GM12873 (cell line): ENCODE results near the gene MFN1.

Experiments
- TF ChIP-seq, protein P1 (sequence below): IDR thresholded peaks from 2 replicates; pipeline ENCODE4 v1.5.1; 2012; ENCODE audit warnings: low read depth, mild to moderate bottlenecking, moderate library complexity, low read length, control low read depth; ENCODE audit not compliant: insufficient read depth; ENCODE audit errors: missing control alignments

MFN1 gene

DNA sequence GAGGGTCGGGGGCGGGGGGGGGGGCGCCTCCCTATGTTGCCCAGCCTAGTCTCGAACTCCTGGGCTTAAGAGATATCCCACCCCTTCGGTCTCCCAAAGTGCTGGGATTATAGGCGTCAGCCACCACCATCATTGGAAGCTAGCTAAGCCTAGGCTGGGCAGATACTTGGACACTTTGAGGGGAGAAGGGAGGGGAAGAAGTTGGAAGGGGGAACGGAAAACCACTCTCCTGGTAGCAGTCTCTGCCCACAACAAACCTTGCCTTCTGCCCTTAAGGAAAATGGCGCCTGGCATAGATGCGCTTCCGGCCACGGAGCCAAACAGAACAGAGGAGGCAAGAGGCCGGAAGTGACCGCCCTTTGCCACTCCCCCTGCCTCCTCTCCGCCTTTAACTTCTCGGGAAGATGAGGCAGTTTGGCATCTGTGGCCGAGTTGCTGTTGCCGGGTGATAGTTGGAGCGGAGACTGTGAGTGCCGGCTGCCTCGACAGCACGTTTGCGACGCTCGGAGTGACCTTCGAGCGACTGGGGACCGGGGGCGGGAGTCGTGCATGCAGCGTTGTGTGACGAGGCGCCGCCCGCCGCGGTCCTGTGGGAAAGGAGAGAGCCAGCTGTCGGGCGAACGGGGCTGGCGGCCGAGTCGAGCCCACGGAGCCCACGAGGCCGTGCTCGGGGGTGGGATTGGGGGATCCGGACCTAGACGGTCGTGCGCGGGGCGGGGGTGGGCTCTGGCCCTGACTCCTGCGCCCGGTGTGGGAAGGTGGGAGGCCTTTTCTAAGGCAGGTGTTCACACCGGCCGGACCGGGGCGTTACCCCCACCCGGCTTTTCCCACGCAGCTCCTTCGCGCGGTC, at the start of gene MFN1:
Gene MFN1 (plus strand): TSS at position 365 of the 850 bp plus-strand sequence. CDS start 1,143 bp downstream, outside the sequence.
- TF ChIP-seq, protein P1, sequence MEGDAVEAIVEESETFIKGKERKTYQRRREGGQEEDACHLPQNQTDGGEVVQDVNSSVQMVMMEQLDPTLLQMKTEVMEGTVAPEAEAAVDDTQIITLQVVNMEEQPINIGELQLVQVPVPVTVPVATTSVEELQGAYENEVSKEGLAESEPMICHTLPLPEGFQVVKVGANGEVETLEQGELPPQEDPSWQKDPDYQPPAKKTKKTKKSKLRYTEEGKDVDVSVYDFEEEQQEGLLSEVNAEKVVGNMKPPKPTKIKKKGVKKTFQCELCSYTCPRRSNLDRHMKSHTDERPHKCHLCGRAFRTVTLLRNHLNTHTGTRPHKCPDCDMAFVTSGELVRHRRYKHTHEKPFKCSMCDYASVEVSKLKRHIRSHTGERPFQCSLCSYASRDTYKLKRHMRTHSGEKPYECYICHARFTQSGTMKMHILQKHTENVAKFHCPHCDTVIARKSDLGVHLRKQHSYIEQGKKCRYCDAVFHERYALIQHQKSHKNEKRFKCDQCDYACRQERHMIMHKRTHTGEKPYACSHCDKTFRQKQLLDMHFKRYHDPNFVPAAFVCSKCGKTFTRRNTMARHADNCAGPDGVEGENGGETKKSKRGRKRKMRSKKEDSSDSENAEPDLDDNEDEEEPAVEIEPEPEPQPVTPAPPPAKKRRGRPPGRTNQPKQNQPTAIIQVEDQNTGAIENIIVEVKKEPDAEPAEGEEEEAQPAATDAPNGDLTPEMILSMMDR = no peak

DNA sequence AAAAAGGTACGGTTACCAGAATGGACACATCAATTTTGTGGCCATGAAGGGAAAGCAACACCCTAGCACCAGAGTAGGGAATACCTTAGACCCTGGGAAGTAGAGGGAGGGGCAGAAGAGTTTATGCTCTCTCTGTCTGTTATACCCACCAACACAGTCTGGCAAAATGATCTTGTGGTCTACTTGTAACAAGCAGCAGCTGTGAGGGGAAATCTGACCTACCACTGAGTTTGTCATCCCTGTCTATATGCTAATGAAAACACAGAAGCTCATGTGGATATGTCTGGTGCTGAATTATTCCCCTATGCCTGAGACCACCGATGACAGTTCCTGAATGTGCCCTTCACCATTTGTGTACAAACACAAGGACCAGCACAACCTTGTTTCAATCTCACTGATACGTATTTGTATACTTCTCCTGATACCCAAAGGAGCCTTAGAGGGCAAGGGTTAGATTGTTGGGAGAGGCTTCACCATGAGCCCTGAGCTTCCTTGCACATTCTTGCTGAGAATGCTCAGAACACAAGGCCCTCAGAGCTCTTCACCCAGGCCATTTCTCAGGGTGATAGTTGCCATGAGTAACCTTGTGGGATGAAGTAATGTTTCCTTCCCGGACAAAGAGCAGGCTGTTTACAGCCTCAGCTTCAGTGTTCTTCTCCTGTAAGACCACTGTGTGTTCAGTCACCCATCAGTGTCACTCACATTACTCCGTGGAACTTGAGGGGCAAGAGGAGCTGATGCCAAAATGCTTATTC, 49.4 kb upstream of the MFN1 start:
- TF ChIP-seq, protein P1 = no peak

DNA sequence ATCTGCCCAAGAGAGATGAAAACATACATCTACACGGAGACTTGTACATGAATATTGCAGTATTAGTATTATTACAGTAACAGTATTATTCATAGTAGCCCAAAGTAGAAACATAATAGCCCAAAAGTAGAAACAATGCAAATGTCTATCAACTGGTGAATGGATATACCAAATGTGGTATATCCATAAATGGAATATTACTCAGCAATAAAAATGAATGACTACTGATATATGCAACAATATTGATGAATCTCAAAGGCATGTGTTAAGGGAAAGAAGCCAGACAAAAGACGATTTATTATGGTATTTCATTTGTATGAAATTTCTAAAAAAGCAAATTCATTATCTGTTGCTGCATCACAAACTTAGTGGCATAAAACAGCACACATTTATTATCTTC, 48.2 kb upstream of the MFN1 start:
- TF ChIP-seq, protein P1 = no peak

DNA sequence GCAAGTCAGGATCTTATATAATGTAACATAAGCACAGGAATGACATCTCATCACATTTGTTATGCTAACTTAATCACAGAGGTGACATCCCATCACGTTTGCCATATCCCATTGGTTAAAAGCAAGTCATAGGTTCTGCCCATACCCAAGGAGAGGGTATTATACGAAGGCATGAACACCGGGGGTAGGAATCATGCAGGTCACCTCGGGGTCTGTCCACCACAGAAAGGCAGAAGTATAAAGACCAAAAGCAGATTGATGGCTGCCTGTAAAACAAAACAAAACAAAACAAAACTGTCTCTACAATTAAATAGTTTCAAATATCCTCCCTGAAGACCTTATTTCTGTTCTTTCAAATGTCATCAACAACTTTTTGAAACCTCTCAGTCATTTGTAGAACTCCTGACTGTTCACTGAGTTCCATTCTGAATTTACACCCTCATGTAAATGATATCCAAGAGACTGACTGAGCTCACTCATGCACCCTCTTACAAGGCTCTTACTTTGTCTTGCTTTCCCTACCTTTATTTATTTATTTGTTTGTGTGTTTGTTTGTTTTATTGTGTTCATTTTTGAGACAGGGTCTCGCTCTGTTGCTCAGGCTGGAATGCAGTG, 47.4 kb upstream of the MFN1 start:
- TF ChIP-seq, protein P1 = no peak

DNA sequence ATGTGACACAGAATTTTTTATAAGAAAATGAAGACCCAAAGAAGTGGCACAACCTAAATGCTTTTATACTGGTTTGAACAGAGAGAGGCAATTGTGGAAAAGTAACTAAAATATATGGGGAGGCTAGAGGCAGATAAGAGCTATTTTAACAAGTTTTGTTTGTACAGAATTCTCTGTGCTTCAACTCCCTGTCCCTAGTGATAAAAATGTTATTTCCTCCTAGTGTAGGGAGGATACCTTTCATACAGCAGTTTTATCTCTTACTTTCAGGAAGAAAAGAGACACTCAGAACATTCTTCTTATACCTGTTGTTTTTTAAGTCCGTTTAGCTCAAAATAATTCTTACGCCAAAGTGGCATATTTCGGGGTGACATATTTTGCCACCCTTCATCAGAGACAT, 45.9 kb upstream of the MFN1 start:
- TF ChIP-seq, protein P1 = no peak

DNA sequence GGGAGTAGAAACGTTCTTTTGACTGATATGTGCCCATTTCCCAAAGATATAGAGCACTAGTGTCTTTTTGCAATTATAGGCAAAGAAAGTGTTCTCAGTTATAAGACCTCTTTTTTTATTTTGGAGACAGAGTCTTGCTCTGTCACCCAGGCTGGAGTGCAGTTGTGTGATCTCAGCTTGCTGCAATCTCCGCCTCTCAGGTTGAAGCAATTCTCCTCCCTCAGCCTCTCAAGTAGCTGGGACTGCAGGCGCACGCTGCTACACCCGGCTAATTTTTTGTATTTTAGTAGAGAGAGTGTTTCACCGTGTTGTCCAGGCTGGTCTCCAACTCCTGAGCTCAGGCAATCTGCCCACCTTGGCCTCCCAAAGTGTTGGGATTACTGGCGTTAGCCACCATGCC, 45.4 kb upstream of the MFN1 start:
- TF ChIP-seq, protein P1 = no peak

DNA sequence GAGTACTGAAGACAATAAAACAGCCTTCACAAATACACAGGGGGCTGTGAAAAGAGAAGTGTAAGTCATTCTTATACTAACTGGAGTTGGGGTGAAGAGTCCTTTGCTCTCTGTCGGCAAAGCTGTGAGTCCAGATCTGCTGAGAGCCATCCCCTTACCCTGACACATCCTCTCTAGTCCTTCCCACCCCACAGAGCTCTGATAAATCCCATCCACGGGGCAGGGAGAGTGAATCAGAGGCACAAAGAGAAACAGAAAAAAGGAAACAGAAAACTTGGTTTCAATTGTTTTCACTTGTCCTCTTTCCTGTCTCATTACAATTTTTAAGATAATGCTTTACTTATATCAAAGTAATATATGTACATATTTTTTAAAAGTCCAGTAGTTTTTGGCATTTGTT, 42.9 kb upstream of the MFN1 start:
- TF ChIP-seq, protein P1 = no peak
